SKM-1 treated with dmso at 0.1 percent for 144 hours (cell line): ENCODE data around the gene ZFYVE28.

Source experiments
- DNase-seq: peaks from one replicate; lab custom pipeline; 2025; ENCODE audit not compliant: unreplicated experiment; lab: John Stamatoyannopoulos, UW

Gene ZFYVE28

DNA sequence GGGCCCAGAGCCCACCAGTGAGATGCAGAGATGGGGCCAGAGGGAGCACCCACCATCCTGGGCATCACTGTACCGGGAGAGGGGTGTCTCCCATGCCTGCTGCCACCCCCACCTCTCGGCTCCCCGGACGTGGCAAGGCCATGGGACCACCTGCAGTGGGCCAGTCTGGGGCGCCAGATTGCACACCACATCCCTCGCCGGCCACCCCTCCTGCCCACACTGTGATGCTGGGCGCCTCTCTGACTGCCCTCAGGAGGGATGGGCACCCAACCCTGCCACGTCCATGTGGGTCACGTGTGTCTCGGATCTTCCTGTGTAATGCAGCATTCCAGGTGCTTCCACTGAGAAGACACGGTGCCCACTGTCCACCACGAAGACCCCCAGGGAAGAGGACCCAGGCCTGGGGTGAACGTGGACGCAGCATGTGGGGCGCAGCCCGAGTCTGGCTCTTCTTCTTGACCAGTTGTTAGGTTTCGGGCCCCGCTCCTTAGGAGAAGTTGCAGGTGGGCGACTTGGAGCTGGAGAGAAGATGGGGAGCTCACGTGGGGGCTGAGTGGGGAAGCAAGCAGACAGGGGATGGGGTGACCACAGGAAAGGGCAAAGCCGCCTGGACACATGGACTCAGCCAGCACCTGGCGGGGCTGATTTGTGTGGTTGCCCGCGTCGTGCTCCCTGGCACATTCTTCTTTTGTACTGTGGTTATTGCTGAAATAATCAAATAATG, 47.7 kb downstream of the ZFYVE28 start:
- no peak for DNase-seq

DNA sequence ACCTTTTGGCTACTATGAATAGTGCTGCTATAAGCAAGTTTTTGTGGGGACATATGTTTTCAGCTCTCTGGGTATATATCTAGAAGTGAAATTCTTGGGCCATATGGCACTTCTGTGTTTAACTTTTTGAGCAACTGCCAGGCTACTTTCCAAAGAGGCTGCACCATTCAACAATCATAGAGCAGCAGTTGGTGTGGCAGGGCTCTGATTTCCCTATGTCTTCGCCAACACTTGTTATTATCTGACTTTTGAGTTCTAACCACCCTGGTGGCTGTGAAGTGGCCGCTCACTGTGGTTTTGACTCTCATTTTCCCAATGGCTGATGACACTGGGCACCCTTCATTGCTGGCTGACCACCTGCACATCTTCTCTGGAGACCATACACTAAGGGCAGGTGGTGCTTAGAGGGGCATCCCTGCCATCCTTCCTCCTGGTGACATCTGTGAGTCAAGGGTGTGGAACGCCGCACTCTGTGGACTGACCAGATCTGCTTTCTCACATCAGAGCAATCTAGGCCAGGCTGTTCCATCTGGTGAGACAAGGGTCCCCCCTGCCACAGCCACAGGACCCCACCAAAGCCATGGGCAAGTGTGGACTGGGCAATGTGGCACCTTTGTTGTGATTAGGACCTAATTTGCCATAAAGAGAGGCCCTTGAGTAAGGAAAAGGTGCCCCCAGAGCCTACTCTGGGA, 49.6 kb downstream of the ZFYVE28 start:
- no peak for DNase-seq

DNA sequence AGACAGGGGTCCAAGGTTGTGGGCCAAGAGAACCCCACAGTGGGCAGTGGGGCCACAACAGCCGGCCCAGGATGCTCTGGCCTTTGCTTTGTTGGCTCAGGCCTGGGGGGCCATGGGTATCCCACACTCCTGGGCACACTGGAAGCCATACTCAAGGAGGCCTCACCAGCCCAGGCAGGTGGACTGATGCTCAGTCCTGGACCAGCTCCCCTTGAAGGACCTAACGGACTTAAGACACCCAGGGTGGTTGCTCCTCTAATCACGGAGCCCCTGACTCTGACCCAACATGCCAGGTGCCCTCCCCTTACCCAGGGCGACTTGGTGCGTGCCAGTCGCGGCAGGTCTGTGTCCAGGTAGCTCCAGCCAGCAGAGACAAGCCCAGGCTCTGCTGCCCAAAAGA, 50.8 kb downstream of the ZFYVE28 start:
- DNase-seq = no peak

DNA sequence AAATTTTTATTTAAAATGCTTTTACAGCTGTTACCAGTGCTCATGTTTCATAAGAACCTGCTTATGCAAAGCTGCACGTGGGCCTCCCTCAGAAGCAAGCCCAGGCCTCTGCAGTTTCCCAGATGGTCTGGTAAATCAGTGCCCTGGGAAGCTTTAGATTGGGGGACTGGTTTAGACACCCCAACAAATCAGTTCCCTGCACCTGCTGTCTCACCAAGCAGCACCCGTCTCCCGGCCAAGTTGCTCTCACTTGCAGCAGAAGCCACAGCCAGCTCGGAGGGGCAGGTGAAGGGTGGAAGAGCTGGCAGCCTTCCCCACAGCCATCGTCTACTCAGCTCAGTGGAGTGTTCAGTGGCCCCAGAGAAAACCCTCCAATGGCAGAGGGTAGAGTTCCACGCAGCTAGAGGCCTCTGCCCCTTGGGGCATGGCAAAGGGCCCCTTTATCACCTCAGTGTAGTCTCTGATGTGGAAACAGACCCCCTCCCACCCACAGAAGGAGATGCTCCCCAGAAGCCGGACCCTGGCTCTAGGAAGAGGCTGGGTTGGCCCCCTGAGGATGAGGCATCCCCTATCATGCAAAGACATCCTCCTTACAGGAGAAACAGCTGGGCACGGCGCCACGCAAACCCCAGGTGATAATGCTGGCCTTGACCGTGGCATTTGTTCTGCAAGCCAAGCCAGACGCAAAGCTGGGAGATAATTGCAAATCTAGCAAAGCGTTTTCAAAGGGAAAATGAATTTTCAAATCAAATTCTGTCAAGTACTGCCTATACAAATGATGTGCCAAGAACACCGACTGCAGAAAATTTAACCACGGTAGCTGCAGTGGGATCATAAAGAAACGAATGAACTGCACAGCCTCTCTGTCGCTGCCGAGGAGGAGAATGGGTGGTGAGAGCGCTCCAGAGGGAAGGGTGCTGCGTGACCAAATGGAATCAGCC, 51.9 kb downstream of the ZFYVE28 start:
- no peak for DNase-seq

DNA sequence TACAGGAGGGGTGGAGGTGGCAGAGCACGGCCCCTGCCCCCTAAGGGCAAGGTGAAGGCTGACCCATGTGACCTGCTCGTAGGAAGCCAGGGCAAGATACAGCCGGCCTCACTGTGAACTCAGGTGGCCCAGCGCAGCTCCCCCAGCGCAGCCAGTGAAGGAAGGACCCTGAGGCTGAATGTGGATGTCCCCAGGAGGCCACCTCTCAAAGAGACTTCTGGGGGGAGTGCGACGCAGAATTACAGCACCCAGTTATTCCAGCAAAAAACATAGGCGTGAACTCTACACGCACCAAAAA, 52.6 kb downstream of the ZFYVE28 start:
- no peak for DNase-seq

DNA sequence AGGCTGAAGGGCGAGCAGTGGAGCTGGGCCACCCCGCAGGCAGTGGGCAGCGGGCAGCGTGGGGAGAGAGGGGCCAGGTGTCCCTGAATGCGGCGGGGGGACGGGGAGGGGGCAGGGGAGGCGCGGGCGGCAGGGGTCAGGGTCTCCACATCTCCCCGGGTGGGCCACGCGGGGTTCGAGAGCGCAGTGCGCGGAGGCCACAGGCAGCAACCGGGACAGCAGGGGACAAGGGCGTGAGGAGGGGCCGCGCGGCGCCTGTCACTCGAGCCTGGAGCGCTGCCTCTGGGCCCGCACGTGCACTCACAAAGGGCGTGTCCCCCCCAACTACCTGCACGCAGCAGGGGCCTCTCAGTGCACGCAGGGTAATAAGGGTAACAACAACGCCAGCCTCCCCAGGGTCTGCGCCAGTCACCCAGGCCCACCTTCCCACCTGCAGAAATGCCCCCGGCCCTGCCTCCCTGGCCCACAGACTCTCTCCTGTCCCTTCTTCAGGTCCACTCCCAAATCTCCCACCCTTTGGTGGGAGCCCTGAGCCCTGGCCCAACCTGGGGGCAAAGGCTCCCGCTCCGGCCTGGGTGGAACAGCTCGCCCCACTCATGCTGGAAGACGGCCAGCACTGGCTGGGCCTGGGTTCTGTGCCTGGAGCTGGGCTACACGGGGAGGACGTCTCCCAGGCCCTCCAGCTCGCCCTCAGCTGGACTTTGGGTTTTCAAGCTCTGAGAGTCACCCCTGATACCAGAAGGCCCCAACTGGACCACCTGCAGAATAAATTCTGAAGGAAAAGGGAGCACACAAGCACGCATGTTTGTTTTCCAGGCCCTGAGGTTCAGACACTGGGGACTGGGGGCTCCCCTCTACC, 53.2 kb downstream of the ZFYVE28 start:
- DNase-seq = no peak

DNA sequence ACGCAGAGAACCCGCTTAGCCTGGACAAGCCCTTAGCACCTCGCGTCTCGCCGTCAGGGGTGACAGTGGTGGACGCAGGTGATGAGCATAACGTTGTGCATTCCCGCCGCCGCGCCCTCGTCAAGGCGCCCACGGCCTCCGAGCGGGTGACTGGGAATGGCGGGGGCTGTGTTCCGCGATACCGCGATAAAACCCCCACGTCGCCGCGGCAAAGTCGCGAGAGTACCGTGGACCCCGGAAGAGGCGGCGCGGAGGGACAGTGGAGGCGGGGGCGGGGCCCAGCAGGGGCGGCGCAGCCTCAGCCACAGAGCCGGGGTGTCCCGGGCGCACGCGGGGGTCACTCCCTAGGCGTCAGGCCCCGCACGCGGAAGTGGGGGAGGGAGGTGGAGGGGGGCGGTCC, 53.8 kb downstream of the ZFYVE28 start:
- DNase-seq = no peak

DNA sequence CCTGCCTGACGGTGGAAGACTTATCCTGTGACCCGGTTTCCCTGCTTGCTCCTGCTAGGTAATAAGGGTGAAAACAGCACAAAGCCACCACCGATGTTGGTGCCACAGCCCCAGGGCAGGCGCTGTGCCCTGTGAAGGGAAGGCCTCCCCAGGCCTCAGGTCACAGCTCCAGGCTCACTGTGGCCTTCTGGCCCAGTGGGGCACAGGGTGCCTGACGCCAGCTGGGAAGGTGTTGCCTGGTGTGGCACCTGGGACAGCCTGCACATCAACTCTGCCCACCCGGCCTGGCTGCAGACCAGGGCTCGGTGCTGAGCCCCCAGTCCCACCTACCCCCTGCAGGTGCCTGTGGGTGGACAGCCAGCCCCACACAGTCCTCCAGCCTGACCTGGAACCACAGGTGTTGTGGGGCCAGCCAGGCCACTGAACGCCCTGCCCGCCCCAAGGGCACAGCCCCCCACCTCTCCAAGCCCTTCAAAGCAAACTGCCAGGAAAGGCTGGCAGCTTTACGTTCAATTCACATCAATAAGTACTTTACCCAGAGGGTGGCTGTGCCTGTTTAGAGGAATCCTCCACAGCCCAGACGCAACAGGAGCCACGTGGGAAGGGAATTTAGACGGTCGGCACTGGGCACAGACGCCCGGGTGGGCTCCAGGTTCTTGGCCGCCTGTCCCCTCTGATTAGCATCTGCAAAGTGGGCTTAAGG, 54.3 kb downstream of the ZFYVE28 start:
- no peak for DNase-seq

DNA sequence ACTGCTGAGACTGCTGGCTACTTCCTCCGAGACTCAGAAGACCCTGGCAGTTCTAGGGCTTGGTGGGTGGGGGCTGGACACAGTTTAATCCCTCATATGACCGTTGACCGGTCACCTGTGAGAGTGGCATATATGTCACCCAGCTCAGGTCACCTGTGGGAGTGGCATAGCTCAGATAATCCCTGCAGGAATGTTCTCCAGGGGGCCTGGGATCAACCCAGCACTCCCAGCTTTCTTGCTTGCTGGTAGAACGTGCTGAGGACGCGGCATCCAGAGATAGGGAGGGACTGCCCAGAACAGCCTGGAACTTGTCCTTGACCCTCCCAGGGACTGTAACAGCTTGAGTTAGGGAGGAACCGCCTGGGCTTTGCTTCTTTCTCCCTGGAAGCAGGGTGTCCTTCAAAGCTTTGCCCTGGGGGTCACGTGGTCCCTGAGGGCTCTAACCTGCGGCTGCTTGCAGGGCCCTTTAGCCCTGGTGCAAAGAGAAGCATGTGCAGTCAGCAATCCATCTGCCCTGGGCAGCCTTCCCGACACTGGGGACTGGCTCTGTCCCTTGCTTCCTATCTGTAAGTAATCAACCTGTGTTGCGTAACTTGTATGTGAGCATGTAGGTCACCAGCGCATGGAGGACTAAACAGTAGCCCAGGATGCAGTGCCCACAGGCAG, 55.3 kb downstream of the ZFYVE28 start:
- DNase-seq = no peak

DNA sequence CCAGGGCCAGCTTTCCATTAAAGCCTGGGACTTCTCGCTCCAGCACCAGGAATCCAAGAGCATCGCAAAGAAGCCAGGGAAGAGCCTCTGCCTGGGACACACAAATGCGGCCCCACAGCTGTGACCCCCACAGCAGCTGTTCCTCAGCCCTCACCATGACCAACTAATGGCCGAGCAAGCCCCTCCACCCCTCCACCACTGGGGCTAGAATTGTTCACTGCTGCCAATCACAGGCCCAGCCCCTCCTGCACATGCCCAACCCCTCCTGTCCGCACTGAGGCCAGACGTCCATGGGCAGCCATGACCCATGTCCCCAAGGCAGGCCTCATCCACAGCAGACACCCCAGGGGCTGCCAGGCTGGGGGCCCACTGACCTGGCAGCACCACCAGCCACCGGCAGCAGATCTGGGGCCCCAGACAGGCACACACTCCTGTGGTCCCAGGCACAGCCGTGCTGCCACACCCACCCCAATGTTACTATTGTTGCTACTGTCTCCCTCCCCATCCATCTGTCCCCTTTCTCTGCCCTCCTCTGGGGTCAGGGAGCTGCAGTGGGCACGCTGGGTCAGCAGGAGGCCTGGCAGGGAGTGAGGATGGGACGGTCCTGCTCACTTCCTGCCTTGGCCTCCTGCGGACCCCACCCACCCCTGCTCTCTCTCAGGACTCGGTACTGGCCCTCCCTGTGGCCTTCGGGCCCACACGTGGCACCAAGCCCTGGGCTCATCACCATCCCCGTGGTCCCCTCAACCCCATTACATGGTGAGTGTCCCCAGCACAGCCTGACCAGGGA, 56.0 kb downstream of the ZFYVE28 start:
- DNase-seq = no peak

DNA sequence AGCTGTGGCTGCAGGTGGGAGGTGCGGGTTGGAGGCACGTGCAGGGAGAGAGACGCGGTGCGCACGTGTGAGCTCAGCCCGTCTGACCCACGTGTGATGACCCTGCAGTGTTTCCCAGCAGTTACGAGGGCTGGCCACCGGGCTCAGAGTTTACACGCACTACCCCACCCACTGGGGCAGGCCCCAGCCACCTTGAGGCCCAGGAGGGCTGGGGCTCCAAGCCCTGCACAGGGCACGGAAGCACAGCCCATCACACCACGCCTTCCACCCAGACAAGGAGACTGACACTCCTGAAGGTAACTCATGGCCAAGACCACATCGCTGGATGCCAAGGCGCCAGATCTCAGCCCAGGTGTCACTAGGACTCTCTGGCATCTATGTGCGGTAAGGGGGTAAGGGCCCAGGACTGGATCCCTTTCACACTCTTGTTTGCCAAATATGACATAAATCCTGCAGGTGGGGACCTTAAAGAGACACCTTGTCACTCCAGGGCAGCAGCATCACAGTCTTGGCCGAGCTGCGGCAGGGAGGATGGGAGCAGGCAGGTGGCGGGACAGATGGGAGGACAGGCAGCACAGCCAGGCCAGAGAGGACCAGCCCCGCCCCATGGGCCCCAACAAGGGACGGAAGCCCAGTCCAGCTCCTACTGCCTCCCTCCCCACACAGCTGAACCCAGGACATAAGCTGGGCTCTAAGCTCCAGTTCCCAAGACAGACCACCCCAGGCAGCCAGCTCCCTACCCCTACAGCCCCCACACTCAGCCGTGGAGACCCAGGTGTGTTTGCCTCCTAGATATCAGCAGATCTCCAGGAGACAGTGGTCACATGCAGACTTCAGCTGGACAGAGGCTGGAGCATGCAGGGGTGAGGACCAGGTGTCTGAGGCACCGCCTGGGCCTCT, 56.8 kb downstream of the ZFYVE28 start:
- DNase-seq = no peak

DNA sequence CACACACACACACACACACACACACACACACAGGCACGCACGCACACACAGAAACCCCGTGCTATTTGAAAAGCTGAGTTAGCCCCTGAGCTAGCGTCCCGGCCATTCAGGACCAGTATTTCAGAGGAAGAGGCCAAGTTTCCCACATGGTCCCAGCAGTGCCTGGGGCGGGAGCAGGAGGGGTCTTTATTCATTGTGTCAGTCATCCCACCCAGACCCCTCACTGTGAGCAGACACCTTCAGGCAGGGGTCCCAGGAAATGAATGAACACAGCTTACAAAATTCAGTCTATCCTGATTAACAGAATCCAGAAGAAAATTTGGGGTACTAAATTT, 58.1 kb downstream of the ZFYVE28 start:
- no peak for DNase-seq

DNA sequence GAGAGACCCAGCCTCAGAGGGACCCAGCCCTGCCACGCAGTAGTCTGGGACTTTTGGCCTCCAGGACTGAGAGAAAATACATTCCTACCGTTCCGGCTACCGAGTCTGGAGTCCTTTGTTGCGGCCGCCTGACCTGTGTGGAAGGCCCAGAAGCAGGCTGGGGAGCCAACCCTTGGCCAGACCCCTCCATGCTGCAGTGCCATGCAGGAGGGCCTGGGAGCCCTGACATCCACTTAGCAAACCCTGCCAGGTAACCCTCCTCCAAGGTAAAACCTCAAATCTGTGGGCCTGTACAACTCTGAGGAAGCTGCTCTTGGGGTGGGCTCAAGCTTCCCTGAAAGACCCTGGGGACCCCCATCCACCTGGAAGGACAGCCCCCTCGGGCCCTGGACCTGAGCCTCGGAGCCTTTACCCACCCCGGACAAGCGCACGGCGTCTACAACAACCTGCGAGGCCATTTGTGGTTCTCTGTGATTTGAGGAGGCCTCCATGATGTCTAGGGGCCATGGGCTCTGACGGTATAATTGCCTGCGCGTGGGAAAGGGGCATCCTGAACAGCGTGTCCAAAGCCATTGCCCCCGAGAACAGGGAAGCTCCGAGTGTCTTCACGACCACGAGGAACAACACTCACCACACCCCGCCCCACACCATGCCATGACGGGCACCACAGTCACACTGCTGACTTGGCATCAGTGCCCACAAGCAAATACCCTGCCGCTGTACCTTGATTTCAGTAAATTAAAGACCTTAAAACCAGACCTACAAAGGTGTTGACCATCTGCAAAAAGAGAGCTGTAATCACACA, 58.7 kb downstream of the ZFYVE28 start:
- DNase-seq = no peak

DNA sequence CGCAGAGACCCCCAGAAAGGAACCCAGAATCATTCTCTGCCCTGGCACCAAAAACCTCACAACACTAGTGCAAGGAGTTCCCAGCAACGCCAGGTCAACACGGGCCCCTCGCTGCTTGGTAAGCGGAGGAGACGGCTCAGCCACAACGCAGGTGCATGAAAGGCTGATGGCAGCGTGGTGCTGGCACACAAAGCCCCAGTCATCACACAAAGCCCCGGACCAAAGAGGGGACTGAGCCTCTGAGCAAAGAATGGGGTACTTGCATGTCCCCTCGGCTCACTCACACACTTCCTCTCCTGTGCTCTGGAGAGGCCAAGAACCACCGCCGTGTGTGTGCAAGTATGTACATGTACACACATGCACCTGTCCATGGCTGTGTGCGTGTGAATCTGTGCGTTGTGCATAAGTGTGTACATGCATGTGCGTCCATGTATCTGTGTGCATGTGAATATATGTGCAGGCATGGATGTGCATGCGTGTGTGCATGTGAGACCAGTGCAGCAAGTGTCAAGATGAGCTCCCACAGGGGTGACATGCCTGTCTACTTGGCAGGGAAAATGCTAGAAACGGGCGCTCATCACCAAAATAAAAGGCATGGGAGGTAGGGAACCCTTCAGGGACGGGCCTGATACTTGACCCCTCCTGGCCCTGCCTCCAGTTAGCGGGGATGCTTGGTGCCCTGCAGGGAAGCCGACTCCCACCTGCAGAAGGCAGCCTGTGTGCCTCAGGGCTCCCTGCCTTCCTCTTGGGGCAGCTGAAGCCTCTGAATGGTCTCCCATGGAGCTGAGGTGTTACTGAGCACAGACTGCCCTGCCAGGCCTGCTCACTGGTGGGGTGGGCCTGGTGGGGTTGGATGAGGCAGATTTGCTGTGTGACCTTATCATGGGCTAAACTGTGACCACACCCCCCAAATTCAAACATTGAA, 60.4 kb downstream of the ZFYVE28 start:
- DNase-seq = no peak

DNA sequence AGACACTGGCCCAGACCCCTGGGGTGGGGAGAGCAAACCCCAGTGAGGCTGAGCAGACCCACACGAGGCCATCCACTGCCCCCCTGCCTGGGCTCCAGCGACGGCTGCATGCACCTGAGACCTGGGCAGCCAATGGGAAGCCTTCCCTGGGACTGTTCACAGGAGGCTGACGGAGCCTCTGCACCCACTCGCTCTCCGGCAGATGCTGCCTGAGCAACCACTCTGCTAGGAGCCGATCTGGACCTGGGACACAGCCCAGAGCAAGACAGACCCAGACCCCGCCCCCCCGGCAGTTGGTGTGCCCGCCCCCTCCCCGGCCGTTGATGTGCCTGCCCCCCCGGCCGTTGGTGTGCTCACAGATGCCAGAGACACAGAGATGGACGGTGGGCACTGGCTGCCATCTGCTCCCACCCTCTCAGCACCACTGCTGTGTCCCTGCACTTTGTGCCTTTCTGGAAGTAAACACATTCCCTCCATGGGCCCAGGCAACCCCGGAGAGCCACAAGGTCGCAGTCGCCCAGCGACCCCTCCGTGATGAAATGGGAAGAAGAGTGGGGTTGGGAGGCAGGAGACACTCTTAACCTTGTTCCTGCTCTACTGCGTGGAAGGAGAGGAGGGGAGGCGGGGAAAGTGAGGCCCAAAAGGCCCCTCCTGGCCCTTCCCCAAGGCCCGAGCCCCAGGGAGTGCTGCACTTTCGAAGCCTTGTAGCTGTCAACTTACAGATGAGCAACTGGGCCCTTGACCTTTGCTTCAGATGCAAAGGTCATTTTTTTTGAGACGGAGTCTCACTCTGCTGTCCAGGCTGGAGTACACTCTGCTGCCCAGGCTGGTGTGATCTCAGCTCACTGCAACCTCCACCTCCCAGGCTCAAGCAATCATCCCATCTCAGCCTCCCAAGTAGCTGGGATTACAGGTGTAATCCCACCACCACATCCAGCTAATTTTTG, 62.0 kb downstream of the ZFYVE28 start:
- DNase-seq = no peak
